Naive thymus-derived CD4-positive, alpha-beta T cell (primary cell): Measurements from ENCODE around the gene KIF27. TPM values are rescaled to one million over a fixed set of nuclear protein-coding genes. Genes with fewer than 3 reads are reported as not detected.
"Not testable (repeated sequence)": the region's sequence is repeated elsewhere in the genome, so short reads cannot be mapped to it uniquely, and the experiment has no call there.

Source experiments
- ATAC-seq: fragments of 150-1000 bp; cut with Tn5 transposase; 2 replicates; pipeline ENCODE4 v1.10.0; 2021; ENCODE audit warnings: mild to moderate bottlenecking, moderate library complexity
- CTCF ChIA-PET: fragments of 350-600 bp; sonication (Branson Sonifier 250); formaldehyde crosslinking; loops from one replicate; lab custom pipeline; 2021; ENCODE audit warnings: antibody characterized with exemption; lab: Charles Lee
- POLR2A ChIA-PET: fragments of 350-600 bp; sonication (Branson Sonifier 250); formaldehyde crosslinking; loops from one replicate; lab custom pipeline; 2021; ENCODE audit warnings: antibody characterized with exemption, inconsistent platforms; lab: Charles Lee
- DNase-seq, 9 donors: peaks; one replicate each; pipeline versions ENCODE4 v3.0.0 to v3.0.0-alpha.2; 2020 to 2022; ENCODE audit warnings: mixed read lengths in 1 of 9
- H3K27ac ChIP-seq: one replicate; pipeline ENCODE4 v1.7.0; 2013; ENCODE audit warnings: mild to moderate bottlenecking, low read depth, low read length, moderate library complexity
- H3K27me3 ChIP-seq, 2 donors: one replicate each; pipeline ENCODE4 v1.7.0; 2013; ENCODE audit warnings: low read length in 2 of 2, mild to moderate bottlenecking in 2 of 2, moderate library complexity in 2 of 2; ENCODE audit not compliant: control insufficient read depth in 2 of 2, insufficient read depth in 2 of 2
- H3K36me3 ChIP-seq, 3 experiments: 1 replicate in 2 of 3; 2 replicates in 1 of 3; pipeline ENCODE4 v1.7.0; 2013; ENCODE audit warnings: low read length in 3 of 3, mild to moderate bottlenecking in 3 of 3, moderate library complexity in 1 of 3; ENCODE audit not compliant: insufficient read depth in 3 of 3, control insufficient read depth in 2 of 3
- H3K4me1 ChIP-seq, 2 donors: one replicate each; pipeline ENCODE4 v1.7.0; 2013; ENCODE audit warnings: low read length in 2 of 2, mild to moderate bottlenecking in 2 of 2, moderate library complexity in 1 of 2; ENCODE audit not compliant: control insufficient read depth in 2 of 2, insufficient read depth in 2 of 2
- H3K4me3 ChIP-seq: 2 replicates; pipeline ENCODE4 v1.7.0; 2013; ENCODE audit warnings: mild to moderate bottlenecking, low read length
- H3K9me3 ChIP-seq, 3 experiments: 1 replicate in 2 of 3; 2 replicates in 1 of 3; pipeline ENCODE4 v1.7.0; 2013; ENCODE audit warnings: low read length in 3 of 3; ENCODE audit not compliant: control insufficient read depth in 2 of 3
- H3K27ac Mint-ChIP-seq, 9 donors: one replicate each; pipeline ENCODE4 v1.8.0; 2020 to 2022; ENCODE audit warnings: mixed read lengths in 9 of 9, mild to moderate bottlenecking in 8 of 9, moderate library complexity in 5 of 9, inconsistent platforms in 2 of 9
- H3K27me3 Mint-ChIP-seq, 5 donors: one replicate each; pipeline ENCODE4 v1.8.0; 2021 to 2022; ENCODE audit warnings: mixed read lengths in 5 of 5, mild to moderate bottlenecking in 1 of 5
- H3K36me3 Mint-ChIP-seq, 5 donors: one replicate each; pipeline ENCODE4 v1.8.0; 2020 to 2022; ENCODE audit warnings: mixed read lengths in 5 of 5, mild to moderate bottlenecking in 3 of 5, inconsistent platforms in 1 of 5
- H3K4me1 Mint-ChIP-seq, 7 donors: one replicate each; pipeline ENCODE4 v1.8.0; 2020 to 2022; ENCODE audit warnings: mixed read lengths in 7 of 7, mild to moderate bottlenecking in 3 of 7, inconsistent platforms in 1 of 7
- H3K4me3 Mint-ChIP-seq, 10 donors: one replicate each; pipeline ENCODE4 v1.8.0; 2020 to 2022; ENCODE audit warnings: mild to moderate bottlenecking in 10 of 10, mixed read lengths in 10 of 10, moderate library complexity in 6 of 10, inconsistent platforms in 2 of 10
- H3K9me3 Mint-ChIP-seq, 11 donors: one replicate each; pipeline ENCODE4 v1.8.0; 2020 to 2022; ENCODE audit warnings: mixed read lengths in 11 of 11, mild to moderate bottlenecking in 4 of 11, inconsistent platforms in 1 of 11, moderate library complexity in 1 of 11
- intact Hi-C, 2 donors: fragments of 100-400 bp; cut with micrococcal nuclease; formaldehyde crosslinking; loops; one replicate each; pipeline ENCODE4 v1.15.1; 2023
- polyA plus RNA-seq, 2 donors: library from polyadenylated mRNA; unstranded; fragments of 300-500 nt; fragmentation: Illumina TruSeq; gene quantifications; one replicate each; pipeline ENCODE4 v1.2.3, GENCODE V29; 2021
- total RNA-seq, 6 experiments: library from RNA in 5 of 6; stranded (reverse) in 5 of 6; gene quantifications; 1 replicate in 5 of 6; 2 replicates in 1 of 6; pipeline ENCODE4 v1.2.3 and lab custom pipeline; 2021 to 2026

The KIF27 gene
- total and polyA plus RNA-seq, 7 experiments from 2014 or later = 1.3 to 6.7 (median 4.1) TPM

GRCh38 chr9:83809213-83809612 lies 112.0 kb downstream of the KIF27 start:
- H3K4me1 Mint-ChIP-seq, H3K27ac Mint-ChIP-seq, H3K9me3 Mint-ChIP-seq, POLR2A ChIA-PET, H3K9me3 ChIP-seq, intact Hi-C loops, H3K4me3 Mint-ChIP-seq, CTCF ChIA-PET, ATAC-seq, H3K4me3 ChIP-seq, H3K27me3 ChIP-seq, H3K27ac ChIP-seq, H3K36me3 ChIP-seq, H3K4me1 ChIP-seq, H3K27me3 Mint-ChIP-seq, DNase-seq: not testable (repeated sequence)
- H3K36me3 Mint-ChIP-seq = peaks cover 3 to 23% (median 6%) of the 10 kb centered on the region in 5 donors

DNA sequence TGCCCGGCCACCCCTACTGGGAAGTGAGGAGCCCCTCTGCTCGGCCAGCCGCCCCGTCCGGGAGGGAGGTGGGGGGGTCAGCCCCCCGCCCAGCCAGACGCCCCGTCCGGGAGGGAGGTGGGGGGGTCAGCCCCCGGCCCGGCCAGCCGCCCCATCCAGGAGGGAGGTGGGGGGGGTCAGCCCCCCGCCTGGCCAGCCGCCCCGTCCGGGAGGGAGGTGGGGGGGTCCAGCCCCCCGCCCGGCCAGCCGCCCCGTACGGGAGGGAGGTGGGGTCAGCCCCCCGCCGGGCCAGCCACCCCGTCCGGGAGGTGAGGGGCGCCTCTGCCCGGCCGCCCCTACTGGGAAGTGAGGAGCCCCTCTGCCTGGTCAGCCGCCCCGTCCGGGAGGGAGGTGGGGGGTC lies 116.8 kb downstream of the KIF27 start:
- ATAC-seq, H3K27ac ChIP-seq, POLR2A ChIA-PET, intact Hi-C loops, H3K4me3 ChIP-seq, CTCF ChIA-PET, H3K36me3 ChIP-seq, DNase-seq, H3K9me3 ChIP-seq, H3K4me3 Mint-ChIP-seq, H3K4me1 Mint-ChIP-seq, H3K27me3 Mint-ChIP-seq, H3K4me1 ChIP-seq, H3K27me3 ChIP-seq, H3K9me3 Mint-ChIP-seq, H3K27ac Mint-ChIP-seq: not testable (repeated sequence)
- H3K36me3 Mint-ChIP-seq = peaks cover 3 to 21% (median 14%) of the 10 kb centered on the region in 5 donors

- H3K27me3 Mint-ChIP-seq, H3K4me1 Mint-ChIP-seq, H3K9me3 ChIP-seq, ATAC-seq, H3K4me3 ChIP-seq, CTCF ChIA-PET, DNase-seq, H3K27ac Mint-ChIP-seq, H3K9me3 Mint-ChIP-seq, POLR2A ChIA-PET, H3K27ac ChIP-seq, H3K4me1 ChIP-seq, intact Hi-C loops, H3K27me3 ChIP-seq, H3K36me3 ChIP-seq, H3K4me3 Mint-ChIP-seq: not testable (repeated sequence)
- H3K36me3 Mint-ChIP-seq = peaks cover 3 to 23% (median 15%) of the 10 kb centered on the region in 5 donors
Measured at GRCh38 chr9:83803941-83804340, 117.3 kb downstream of the KIF27 start.

- DNase-seq (no peak), ATAC-seq (no peak)
- peaks cover 0 to 2% (median 0%) of the 10 kb centered on the region in 11 donors for H3K9me3 Mint-ChIP-seq
- intact Hi-C loops = no loop called here
- no peak overlapping the region for H3K4me3 ChIP-seq
- ChIA-PET CTCF (no interaction called here), POLR2A (no interaction called here)
- no peaks in the 10 kb centered on the region for H3K9me3 ChIP-seq
- no peaks in the 10 kb centered on the region for H3K4me1 Mint-ChIP-seq
- no peaks in the 10 kb centered on the region for H3K27me3 Mint-ChIP-seq
- peaks cover 5 to 28% (median 19%) of the 10 kb centered on the region in 5 donors for H3K36me3 Mint-ChIP-seq
- H3K36me3 ChIP-seq = peaks cover 0 to 8% (median 5%) of the 10 kb centered on the region in 3 experiments
- H3K27me3 ChIP-seq = no peaks in the 10 kb centered on the region
- H3K27ac ChIP-seq = no peak overlapping the region
- H3K27ac Mint-ChIP-seq = no peak overlapping the region
- no peak overlapping the region for H3K4me3 Mint-ChIP-seq
- no peaks in the 10 kb centered on the region for H3K4me1 ChIP-seq
Measured at GRCh38 chr9:83800236-83801033, 120.8 kb downstream of the KIF27 start.

GRCh38 chr9:83794051-83794450 lies 127.2 kb downstream of the KIF27 start:
- ATAC-seq = no peak
- no peak overlapping the region for H3K27ac ChIP-seq

GRCh38 chr9:83792746-83793145 lies 128.5 kb downstream of the KIF27 start:
- no peak overlapping the region for H3K27ac ChIP-seq
- no peak for ATAC-seq
- Mint-ChIP-seq H3K27me3 (no peaks in the 10 kb centered on the region), H3K27ac (no peak overlapping the region), H3K4me3 (no peak overlapping the region), H3K4me1 (peaks cover 0 to 7% (median 0%) of the 10 kb centered on the region in 7 donors), H3K36me3 (peaks cover 0 to 35% (median 10%) of the 10 kb centered on the region in 5 donors), H3K9me3 (no peaks in the 10 kb centered on the region)
- no peak for DNase-seq
- intact Hi-C loops = no loop called here
- H3K27me3 ChIP-seq = no peaks in the 10 kb centered on the region
- CTCF ChIA-PET = no interaction called here
- H3K4me3 ChIP-seq = no peak overlapping the region
- H3K9me3 ChIP-seq = no peaks in the 10 kb centered on the region
- POLR2A ChIA-PET = no interaction called here
- H3K36me3 ChIP-seq = no peaks in the 10 kb centered on the region
- H3K4me1 ChIP-seq = no peaks in the 10 kb centered on the region

More at GRCh38 chr9:83794051-83794450, 127.2 kb downstream of the KIF27 start:
- Histone ChIP-seq H3K27me3 (no peaks in the 10 kb centered on the region), H3K36me3 (peaks cover 0 to 8% (median 5%) of the 10 kb centered on the region in 3 experiments), H3K4me1 (no peaks in the 10 kb centered on the region), H3K4me3 (no peak overlapping the region), H3K9me3 (no peaks in the 10 kb centered on the region)
- H3K27me3 Mint-ChIP-seq = no peaks in the 10 kb centered on the region
- no peak for DNase-seq
- H3K27ac Mint-ChIP-seq = peak overlapping the region in 1 of 9 donors; percentile 52
- peaks cover 0 to 7% (median 0%) of the 10 kb centered on the region in 7 donors for H3K4me1 Mint-ChIP-seq
- intact Hi-C loops = no loop called here
- ChIA-PET CTCF (no interaction called here), POLR2A (no interaction called here)
- H3K36me3 Mint-ChIP-seq = peaks cover 1 to 37% (median 11%) of the 10 kb centered on the region in 5 donors
- no peak overlapping the region for H3K4me3 Mint-ChIP-seq
- no peaks in the 10 kb centered on the region for H3K9me3 Mint-ChIP-seq
